HepG2 (cell line): ENCODE data around the gene HSP90AA1.

Experiments
- CAMTA2 ChIP-seq: sonication (generic); formaldehyde crosslinking; IDR thresholded peaks from 2 replicates; pipeline ENCODE4 v1.4.0; 2020; ENCODE audit warnings: mild to moderate bottlenecking, missing genetic modification reagents, borderline replicate concordance
- FOSL1 ChIP-seq: sonication (generic); formaldehyde crosslinking; IDR thresholded peaks from 2 replicates; pipeline ENCODE4 v1.9.0; 2021; ENCODE audit warnings: missing genetic modification reagents, borderline replicate concordance
- HMG20B ChIP-seq: conservative IDR thresholded peaks from 2 replicates; pipeline ENCODE4 v1.6.1; 2016; ENCODE audit warnings: missing genetic modification reagents, missing compliant biosample characterization
- PLRG1 ChIP-seq: fragments of 450-650 bp; conservative IDR thresholded peaks from 2 replicates; pipeline ENCODE4 v1.6.1; 2016
- THRA ChIP-seq: sonication (generic); formaldehyde crosslinking; IDR thresholded peaks from 2 replicates; pipeline ENCODE4 v1.4.0; 2020; ENCODE audit warnings: missing genetic modification reagents, borderline replicate concordance
- TF ChIP-seq, protein P1 (sequence below): sonication (generic); formaldehyde crosslinking; IDR thresholded peaks from 2 replicates; pipeline ENCODE4 v1.5.0; 2020; ENCODE audit warnings: mild to moderate bottlenecking, missing genetic modification reagents, moderate library complexity

- TF ChIP-seq HMG20B (CRISPR knock-in tag) (no peak), CAMTA2 (CRISPR knock-in tag) (no peak), FOSL1 (CRISPR knock-in tag) (no peak), THRA (CRISPR knock-in tag) (no peak), PLRG1 (no peak)
- TF ChIP-seq, protein P1, sequence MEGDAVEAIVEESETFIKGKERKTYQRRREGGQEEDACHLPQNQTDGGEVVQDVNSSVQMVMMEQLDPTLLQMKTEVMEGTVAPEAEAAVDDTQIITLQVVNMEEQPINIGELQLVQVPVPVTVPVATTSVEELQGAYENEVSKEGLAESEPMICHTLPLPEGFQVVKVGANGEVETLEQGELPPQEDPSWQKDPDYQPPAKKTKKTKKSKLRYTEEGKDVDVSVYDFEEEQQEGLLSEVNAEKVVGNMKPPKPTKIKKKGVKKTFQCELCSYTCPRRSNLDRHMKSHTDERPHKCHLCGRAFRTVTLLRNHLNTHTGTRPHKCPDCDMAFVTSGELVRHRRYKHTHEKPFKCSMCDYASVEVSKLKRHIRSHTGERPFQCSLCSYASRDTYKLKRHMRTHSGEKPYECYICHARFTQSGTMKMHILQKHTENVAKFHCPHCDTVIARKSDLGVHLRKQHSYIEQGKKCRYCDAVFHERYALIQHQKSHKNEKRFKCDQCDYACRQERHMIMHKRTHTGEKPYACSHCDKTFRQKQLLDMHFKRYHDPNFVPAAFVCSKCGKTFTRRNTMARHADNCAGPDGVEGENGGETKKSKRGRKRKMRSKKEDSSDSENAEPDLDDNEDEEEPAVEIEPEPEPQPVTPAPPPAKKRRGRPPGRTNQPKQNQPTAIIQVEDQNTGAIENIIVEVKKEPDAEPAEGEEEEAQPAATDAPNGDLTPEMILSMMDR (CRISPR knock-in tag), result no peak
These were observed 12.4 kb downstream of the HSP90AA1 start for GRCh38 chr14:102074415-102074964.
